Fibroblast of pulmonary artery (primary cell): ENCODE data around the gene SULT1A3.
"Not testable (repeated sequence)": the region's sequence is repeated elsewhere in the genome, so short reads cannot be mapped to it uniquely, and the experiment has no call there.

ENCODE experiments used
- DNase-seq: peaks from one replicate; pipeline ENCODE4 v3.0.0-alpha.2; 2010; ENCODE audit warnings: low read depth
- H3K4me3 ChIP-seq: replicated peaks from 2 replicates; pipeline ENCODE4 v1.5.1; 2011; ENCODE audit warnings: low read depth, mild to moderate bottlenecking, control low read depth, low read length, moderate library complexity
- TF ChIP-seq, protein P1 (sequence below): IDR thresholded peaks from 2 replicates; pipeline ENCODE4 v1.5.1; 2011; ENCODE audit warnings: mild to moderate bottlenecking, control low read depth, low read length, inconsistent platforms; ENCODE audit errors: missing control alignments

Gene SULT1A3

DNA sequence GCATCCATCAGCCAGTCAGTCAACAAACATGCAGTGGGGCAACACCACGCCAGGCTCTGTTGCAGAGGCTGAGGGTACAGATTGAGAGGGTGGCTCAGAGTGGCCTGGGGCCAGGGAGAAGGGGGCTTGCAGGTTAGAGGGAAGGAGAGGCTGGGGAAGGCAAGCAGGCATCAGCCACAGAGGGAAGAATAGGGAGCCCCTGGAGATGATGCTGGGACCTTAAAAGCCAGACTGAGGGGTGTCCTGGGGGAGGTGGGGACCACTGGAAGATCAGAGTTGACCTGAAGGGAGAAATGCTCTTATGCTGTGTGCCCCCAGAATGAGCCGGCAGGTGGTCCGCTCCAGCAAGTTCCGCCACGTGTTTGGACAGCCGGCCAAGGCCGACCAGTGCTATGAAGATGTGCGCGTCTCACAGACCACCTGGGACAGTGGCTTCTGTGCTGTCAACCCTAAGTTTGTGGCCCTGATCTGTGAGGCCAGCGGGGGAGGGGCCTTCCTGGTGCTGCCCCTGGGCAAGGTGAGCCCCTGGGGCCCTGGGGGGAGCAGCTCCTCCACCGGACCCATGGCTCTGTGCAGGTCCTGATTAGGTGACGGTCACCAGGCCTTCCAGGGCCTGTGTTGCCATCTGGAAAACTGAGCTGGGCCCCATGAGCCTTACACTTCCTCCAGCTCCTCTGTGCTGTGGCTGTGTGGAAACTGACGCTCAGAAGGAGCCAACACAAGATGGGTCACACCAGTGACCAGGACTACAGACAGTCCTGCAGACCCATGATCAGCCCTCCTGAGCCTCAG lies 14.0 kb upstream of the SULT1A3 start:
- no peak for DNase-seq
- no peak overlapping the region for H3K4me3 ChIP-seq
- TF ChIP-seq, protein P1, sequence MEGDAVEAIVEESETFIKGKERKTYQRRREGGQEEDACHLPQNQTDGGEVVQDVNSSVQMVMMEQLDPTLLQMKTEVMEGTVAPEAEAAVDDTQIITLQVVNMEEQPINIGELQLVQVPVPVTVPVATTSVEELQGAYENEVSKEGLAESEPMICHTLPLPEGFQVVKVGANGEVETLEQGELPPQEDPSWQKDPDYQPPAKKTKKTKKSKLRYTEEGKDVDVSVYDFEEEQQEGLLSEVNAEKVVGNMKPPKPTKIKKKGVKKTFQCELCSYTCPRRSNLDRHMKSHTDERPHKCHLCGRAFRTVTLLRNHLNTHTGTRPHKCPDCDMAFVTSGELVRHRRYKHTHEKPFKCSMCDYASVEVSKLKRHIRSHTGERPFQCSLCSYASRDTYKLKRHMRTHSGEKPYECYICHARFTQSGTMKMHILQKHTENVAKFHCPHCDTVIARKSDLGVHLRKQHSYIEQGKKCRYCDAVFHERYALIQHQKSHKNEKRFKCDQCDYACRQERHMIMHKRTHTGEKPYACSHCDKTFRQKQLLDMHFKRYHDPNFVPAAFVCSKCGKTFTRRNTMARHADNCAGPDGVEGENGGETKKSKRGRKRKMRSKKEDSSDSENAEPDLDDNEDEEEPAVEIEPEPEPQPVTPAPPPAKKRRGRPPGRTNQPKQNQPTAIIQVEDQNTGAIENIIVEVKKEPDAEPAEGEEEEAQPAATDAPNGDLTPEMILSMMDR = no peak

DNA sequence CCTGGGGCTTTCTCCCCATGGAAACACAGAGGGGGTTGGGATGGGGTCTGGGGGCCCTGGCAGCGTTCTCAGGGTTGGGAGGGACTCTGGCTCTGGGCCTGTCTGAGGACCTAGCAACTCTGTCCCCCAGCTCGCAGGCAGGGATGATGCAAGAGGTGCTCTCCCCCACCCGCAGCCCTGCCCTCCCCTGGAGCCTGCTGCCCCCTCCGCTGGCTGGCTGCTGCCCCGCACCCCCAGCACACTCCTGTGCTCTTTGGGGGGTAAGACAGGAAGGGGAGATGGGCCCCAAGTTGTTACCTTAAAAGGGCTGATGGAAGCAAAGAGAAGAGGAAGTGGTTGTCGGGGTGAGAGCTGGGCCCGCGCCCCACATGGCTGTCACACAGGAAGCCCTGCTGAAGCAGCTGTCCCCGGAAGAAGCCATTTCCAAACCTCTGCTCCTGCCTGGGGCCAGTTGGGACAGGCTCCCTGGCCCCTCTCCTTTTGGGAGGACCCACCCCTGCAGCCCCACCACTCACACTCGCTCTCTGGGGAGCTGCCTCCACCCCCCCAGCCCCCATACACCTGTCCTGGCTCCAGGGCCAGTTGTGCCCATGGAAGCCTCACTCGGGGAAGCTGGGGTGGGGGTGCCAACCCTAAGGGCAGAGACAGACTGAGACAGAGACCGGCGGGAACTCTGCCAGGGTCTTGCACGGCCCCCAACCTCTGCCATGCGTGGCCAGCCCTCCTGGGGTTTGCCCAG lies 13.2 kb upstream of the SULT1A3 start:
- no peak for DNase-seq
- H3K4me3 ChIP-seq = no peak overlapping the region
- TF ChIP-seq, protein P1 = no peak

DNA sequence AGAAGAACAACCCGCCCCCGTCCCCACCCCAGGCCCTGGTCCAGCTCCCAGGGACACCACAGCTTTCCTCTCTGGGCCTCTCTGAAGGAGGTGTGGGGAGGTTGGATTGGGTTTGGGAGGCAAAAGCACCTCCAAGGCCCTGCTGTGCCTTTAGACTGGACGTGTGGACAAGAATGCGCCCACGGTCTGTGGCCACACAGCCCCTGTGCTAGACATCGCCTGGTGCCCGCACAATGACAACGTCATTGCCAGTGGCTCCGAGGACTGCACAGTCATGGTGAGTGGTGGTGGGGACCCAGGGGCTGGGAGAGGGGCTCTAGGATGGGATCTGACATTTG lies 12.6 kb upstream of the SULT1A3 start:
- no peak overlapping the region for H3K4me3 ChIP-seq
- TF ChIP-seq, protein P1 = no peak
- no peak for DNase-seq

DNA sequence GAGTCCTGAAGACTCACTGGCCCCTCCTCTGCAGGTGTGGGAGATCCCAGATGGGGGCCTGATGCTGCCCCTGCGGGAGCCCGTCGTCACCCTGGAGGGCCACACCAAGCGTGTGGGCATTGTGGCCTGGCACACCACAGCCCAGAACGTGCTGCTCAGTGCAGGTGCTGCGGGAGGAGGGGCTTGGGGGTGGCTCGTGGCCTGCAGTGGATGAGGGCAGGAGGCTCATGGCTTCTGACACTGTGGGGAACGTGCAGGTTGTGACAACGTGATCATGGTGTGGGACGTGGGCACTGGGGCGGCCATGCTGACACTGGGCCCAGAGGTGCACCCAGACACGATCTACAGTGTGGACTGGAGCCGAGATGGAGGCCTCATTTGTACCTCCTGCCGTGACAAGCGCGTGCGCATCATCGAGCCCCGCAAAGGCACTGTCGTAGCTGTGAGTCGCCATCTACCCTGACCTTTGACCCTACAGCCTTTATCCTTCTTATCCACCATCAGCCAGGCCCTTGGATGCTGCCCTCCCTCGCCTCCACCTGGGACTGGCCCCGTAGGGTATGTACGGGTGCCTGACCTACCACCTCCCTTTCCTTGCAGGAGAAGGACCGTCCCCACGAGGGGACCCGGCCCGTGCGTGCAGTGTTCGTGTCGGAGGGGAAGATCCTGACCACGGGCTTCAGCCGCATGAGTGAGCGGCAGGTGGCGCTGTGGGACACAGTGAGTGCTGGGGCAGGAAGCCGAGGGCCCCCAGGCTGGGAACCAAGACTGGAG lies 12.1 kb upstream of the SULT1A3 start:
- peak; percentile 52 for DNase-seq
- TF ChIP-seq, protein P1 = peak; percentile 69
- no peak overlapping the region for H3K4me3 ChIP-seq

DNA sequence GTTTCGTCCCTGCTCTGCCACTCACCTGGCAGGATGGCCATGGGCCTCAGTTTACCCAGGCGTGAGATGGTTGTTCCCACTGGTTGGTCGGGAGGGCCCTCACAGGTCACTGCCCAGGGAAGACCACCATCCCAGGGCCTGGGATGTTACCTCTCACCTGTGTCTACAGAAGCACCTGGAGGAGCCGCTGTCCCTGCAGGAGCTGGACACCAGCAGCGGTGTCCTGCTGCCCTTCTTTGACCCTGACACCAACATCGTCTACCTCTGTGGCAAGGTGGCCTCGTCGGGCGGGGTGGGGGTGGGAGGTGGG lies 11.5 kb upstream of the SULT1A3 start:
- H3K4me3 ChIP-seq = no peak overlapping the region
- TF ChIP-seq, protein P1 = no peak
- DNase-seq = no peak

DNA sequence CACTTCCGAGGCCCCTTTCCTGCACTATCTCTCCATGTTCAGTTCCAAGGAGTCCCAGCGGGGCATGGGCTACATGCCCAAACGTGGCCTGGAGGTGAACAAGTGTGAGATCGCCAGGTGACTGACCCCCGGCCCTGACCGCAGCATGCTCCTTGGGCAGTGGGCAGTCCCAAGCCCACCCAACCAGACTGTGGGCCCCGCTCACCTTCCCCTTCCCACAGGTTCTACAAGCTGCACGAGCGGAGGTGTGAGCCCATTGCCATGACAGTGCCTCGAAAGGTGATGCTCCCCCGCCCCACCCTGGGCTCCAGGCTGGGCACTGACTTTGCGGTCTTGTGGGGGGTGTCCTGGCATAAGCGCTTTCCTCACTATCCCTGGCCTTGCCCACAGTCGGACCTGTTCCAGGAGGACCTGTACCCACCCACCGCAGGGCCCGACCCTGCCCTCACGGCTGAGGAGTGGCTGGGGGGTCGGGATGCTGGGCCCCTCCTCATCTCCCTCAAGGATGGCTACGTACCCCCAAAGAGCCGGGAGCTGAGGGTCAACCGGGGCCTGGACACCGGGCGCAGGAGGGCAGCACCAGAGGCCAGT lies 11.0 kb upstream of the SULT1A3 start:
- TF ChIP-seq, protein P1 = no peak
- DNase-seq = no peak
- no peak overlapping the region for H3K4me3 ChIP-seq

DNA sequence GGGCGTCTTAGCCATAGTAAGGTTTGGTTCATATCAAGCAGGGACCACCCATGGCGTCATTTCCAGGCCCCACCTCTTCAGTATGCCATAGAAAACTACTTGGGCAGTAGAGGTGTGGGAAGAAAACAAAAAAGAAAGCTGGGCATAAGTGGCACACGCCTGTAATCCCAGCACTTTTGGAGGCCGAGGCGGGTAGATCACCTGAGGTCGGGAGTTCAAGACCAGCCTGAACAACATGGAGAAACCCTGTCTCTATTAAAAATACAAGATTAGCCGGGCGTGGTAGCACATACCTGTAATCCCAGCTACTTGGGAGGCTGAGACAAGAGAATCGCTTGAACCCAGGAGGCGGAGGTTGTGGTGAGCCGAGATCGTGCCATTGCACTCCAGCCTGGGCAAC lies 7.9 kb upstream of the SULT1A3 start:
- DNase-seq, H3K4me3 ChIP-seq: not testable (repeated sequence)

DNA sequence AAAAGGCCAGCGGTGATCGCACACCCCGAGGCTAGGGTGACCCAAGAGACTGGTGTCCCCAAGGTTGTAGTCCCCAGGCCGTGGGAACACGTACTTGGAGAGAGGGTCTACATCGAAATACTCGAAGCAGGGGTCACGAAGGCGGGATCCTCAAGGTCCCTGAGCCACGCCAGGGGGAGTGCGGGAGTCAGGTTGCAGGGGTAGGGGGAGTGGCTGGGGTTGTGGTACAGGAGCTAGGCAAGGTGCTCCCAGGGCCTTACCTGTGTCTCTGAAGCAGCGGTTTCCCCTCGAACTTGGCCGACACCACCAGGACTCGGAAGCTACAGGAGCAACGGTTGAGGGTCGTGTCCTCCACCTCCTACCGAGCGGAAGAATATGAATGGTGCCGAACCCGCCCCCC lies 6.0 kb upstream of the SULT1A3 start:
- DNase-seq = not testable (repeated sequence)

DNA sequence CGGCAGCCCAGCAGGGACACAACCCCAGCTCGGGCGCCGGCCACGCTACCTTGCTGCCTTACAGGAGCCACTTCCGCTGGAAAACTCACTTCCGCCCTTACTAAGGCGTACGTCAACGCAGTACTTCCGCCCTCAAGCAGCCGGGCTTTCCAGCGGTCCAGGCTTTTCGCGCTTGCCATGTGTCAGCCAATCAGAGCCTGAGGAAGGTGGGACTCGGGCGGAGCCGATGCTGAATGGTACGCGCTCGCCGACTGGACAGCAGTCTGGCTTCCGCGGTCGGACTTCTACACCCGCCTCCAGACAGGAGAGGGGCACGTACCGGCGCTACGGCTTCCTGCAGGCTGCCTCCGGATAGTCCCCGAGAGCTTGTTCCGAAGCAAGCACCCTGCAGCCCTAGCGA lies 5.4 kb upstream of the SULT1A3 start, which contains the start of the genes BOLA2B and SLX1A:
Gene BOLA2B, minus strand, starts transcription at position 52 of the 400 bp plus-strand sequence. CDS start 71 bp downstream, outside the sequence.
Gene SLX1A, plus strand, starts transcription at position 261 of the 400 bp plus-strand sequence. CDS start 210 bp downstream, outside the sequence.
- H3K4me3 ChIP-seq = peak within 1 kb of the TSS; percentile 47
- not testable (repeated sequence) for DNase-seq

More for the DNA sequence above, 6.0 kb upstream of the SULT1A3 start:
- not testable (repeated sequence) for H3K4me3 ChIP-seq
